Stomach (tissue), 9 donors: ENCODE results near the gene VEPH1. TPM values are rescaled to one million over a fixed set of nuclear protein-coding genes. Genes with fewer than 3 reads are reported as not detected.
A peak's percentile ranks its signal among the peaks of the same experiment; 100 is the strongest.

ENCODE experiments used
- DNase-seq, 2 donors: peaks; one replicate each; pipeline versions ENCODE4 v3.0.0 to v3.0.0-alpha.2; 2013 to 2019
- H3K27ac ChIP-seq, 5 donors: fragments of 200-600 bp in 4 of 5; sonication (generic) in 4 of 5; one replicate each; pipeline ENCODE4 v1.5.1; 2013 to 2019; ENCODE audit warnings: mild to moderate bottlenecking in 1 of 5, moderate library complexity in 1 of 5
- H3K27me3 ChIP-seq, 3 donors: fragments of 200-600 bp; sonication (generic); one replicate each; pipeline ENCODE4 v1.5.1; 2017 to 2019; ENCODE audit warnings: mixed run types in 1 of 3
- H3K36me3 ChIP-seq, 4 donors: fragments of 200-600 bp; sonication (generic); 1 replicate in 3 of 4; 2 replicates in 1 of 4; pipeline ENCODE4 v1.5.1; 2016 to 2019
- H3K4me1 ChIP-seq, 4 donors: fragments of 200-600 bp; sonication (generic); one replicate each; pipeline ENCODE4 v1.5.1; 2016 to 2019
- H3K4me3 ChIP-seq, 4 donors: fragments of 200-600 bp; sonication (generic) in 3 of 4; one replicate each; pipeline ENCODE4 v1.5.1; 2016 to 2019; ENCODE audit warnings: mild to moderate bottlenecking in 1 of 4
- H3K9me3 ChIP-seq, 4 donors: fragments of 200-600 bp; sonication (generic); one replicate each; pipeline ENCODE4 v1.5.1; 2016 to 2019
- EP300 ChIP-seq: sonication (generic); formaldehyde crosslinking; IDR thresholded peaks from one replicate; pipeline ENCODE4 v1.6.1; 2017; ENCODE audit warnings: antibody characterized with exemption
- POLR2A ChIP-seq, 4 donors: fragments of 450-650 bp; IDR thresholded peaks; one replicate each; pipeline ENCODE4 v1.6.1; 2016; ENCODE audit warnings: antibody characterized with exemption in 4 of 4, control low read depth in 2 of 4, mild to moderate bottlenecking in 1 of 4, moderate library complexity in 1 of 4
- POLR2AphosphoS5 ChIP-seq, 3 donors: sonication (generic); formaldehyde crosslinking; IDR thresholded peaks; one replicate each; pipeline ENCODE4 v1.6.1; 2016; ENCODE audit warnings: antibody characterized with exemption in 3 of 3
- WGBS, 5 donors: extraction: QIAGEN DNeasy Blood & Tissue Kit in 3 of 5; methylation state at CpG; one replicate each; pipeline versions ENCODE4 v1.1.5 to v1.1.7; 2013 to 2018; 5-methylcytosine and 5-hydroxymethylcytosine counted together
- intact Hi-C: fragments of 100-400 bp; cut with DNase I; formaldehyde crosslinking; loops from one replicate; pipeline ENCODE4 v1.15.1; 2023; ENCODE audit warnings: low total_unique reads
- polyA plus RNA-seq, 3 donors: library from polyadenylated mRNA; stranded (reverse); fragments of 200-250 nt; gene quantifications; one replicate each; pipeline ENCODE4 v1.2.3, GENCODE V29; 2013
- total RNA-seq, 5 donors: library from RNA; depleted of rRNA; stranded (reverse); fragments of >200 nt; gene quantifications; one replicate each; pipeline versions ENCODE4 v1.1.0 to v1.2.3, GENCODE V29; 2014 to 2016
- TF ChIP-seq, protein P1 (sequence below), 7 experiments: fragments of 450-650 bp in 4 of 7; fragments of 200-600 bp in 3 of 7; sonication (generic) in 3 of 7; IDR thresholded peaks; one replicate each; pipeline ENCODE4 v1.5.1; 2016 to 2019; ENCODE audit warnings: antibody characterized with exemption in 7 of 7, control low read depth in 2 of 7, mild to moderate bottlenecking in 1 of 7
- donor health status: healthy with polysubstance abuse.
- donor health status: Bipolar disorder and iron deficiency.
- donor health status: healthy.

VEPH1 gene
- total and polyA plus RNA-seq, 8 donors, result 0.58 to 9.4 (median 1.5) TPM; not detected in 1

DNA sequence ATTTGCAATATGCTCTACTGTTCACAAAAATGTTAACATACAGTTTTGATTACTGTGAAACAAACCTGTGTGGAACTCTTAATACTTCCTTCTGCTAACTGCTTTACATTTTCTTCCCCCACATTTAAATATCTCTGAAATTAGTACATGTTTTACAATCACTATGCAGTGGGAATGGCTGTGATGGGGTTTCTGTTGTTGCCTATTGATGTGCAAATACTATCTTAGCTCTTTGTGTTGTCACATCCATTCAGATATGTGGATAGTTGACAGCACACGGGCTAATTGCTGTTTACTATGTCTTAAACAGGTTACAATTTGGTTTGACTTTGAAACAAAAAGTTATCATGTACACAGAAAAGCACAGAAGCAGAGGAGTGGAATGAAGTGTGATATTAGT, 247.4 kb downstream of the VEPH1 start:
- TF ChIP-seq EP300 (no peak), POLR2A (IDR thresholded peaks at IDR 0.05) (no peak), POLR2AphosphoS5 (IDR thresholded peaks at IDR 0.05) (no peak)
- TF ChIP-seq, protein P1, sequence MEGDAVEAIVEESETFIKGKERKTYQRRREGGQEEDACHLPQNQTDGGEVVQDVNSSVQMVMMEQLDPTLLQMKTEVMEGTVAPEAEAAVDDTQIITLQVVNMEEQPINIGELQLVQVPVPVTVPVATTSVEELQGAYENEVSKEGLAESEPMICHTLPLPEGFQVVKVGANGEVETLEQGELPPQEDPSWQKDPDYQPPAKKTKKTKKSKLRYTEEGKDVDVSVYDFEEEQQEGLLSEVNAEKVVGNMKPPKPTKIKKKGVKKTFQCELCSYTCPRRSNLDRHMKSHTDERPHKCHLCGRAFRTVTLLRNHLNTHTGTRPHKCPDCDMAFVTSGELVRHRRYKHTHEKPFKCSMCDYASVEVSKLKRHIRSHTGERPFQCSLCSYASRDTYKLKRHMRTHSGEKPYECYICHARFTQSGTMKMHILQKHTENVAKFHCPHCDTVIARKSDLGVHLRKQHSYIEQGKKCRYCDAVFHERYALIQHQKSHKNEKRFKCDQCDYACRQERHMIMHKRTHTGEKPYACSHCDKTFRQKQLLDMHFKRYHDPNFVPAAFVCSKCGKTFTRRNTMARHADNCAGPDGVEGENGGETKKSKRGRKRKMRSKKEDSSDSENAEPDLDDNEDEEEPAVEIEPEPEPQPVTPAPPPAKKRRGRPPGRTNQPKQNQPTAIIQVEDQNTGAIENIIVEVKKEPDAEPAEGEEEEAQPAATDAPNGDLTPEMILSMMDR (IDR thresholded peaks at IDR 0.05), result no peak
- Histone ChIP-seq H3K36me3 (no peaks in the 10 kb centered on the region), H3K4me3 (no peak overlapping the region), H3K4me1 (no peaks in the 10 kb centered on the region), H3K9me3 (no peaks in the 10 kb centered on the region), H3K27me3 (no peaks in the 10 kb centered on the region), H3K27ac (no peak overlapping the region)
- 29 to 52% (median 31%) methylated on average over 1 of the region's 1 CpG for WGBS, 5 donors
- no peak for DNase-seq
- intact Hi-C loops, result no loop called here

DNA sequence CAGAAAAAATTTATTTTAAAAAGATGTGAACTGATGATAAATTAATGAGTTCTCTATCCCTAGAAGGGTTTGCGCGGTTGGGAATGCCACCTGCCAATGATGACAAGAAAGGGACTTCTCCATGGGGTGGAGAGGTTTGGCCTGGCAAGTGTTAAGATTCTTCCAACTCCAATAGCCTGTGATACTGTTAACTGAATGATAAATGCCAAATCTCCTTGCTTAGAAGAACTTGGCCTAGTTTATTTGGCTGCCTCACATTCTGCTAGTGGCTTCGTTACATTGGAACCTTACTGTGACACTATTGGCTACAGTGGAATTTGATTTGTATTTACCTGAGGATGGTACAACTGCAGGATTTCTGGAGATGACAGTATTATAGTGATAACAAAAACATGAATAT, 251.5 kb downstream of the VEPH1 start:
- TF ChIP-seq EP300 (no peak), POLR2AphosphoS5 (IDR thresholded peaks at IDR 0.05) (no peak), POLR2A (IDR thresholded peaks at IDR 0.05) (no peak)
- TF ChIP-seq, protein P1 (IDR thresholded peaks at IDR 0.05), result no peak
- no peaks in the 10 kb centered on the region for H3K27me3 ChIP-seq
- intact Hi-C loops, result no loop called here
- H3K4me1 ChIP-seq, result peaks cover 0 to 15% (median 11%) of the 10 kb centered on the region in 4 donors
- 82 to 97% (median 91%) methylated on average over 3 of the region's 3 CpGs for WGBS, 5 donors
- no peaks in the 10 kb centered on the region for H3K36me3 ChIP-seq
- H3K9me3 ChIP-seq, result no peaks in the 10 kb centered on the region
- H3K4me3 ChIP-seq, result no peak overlapping the region
- no peak overlapping the region for H3K27ac ChIP-seq
- no peak for DNase-seq

DNA sequence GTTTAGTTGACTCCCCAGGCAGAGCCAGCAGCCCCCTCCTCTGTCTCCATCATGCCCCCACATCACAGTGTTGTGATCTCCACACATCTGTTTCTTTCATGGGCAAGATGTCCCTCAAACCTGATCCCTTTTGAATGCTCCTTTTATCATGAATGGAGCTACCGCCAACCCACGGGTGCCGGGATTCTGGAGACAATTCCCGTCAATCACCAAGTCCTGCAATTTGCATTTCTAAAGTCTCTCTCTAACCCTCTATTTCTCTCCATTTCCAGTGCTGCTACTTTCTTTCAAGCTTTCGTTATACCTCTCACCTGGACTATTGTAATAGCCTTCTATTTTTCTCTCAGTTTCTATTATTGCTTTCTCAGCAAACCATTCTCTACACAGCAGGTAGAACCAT, 253.6 kb downstream of the VEPH1 start:
- WGBS, 5 donors, result 84 to 98% (median 94%) methylated on average over 5 of the region's 5 CpGs
- intact Hi-C loops, result no loop called here

DNA sequence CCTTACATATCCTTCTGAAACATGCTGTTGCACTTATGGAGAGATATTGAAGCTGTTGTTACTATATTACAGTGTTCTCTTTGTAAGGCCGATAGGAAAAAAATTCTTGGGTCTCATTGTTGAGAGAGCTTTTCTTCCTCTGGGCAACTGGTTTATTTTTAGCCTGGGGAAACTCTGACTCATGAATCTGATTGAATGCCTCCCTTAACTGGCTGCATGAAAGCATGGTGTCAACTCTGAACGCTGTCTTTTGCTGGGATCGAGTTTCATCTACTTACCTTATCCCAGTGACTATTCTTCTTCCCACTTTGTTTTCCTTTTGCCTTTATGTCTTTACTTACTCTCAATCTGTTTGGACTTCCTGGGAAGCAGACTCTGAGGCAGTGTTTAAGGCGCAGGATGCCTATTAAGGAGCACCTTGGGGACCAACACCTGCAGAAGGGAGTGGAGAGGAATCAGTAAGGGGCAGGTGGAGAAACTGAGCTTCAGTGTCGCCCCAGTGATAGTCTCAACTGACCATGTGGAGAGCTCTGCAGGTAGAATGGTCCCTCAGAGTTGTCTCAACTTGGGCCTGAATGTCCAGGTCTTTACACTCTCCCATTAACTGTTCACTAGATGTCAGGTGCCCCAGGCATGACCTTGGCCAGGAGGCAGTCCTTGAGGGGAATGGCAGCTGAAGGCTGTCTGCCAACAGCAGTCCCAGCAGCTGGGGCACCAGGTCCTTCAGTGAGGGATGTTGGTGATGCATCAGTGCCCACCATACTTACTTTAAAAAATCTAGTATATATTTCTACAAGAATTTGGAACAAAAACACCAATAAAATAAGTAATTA, 254.4 kb downstream of the VEPH1 start:
- peak in 1 of 2 donors; percentile 82 for DNase-seq
- intact Hi-C loops, result no loop called here
- Histone ChIP-seq H3K4me3 (no peak overlapping the region), H3K27ac (peak overlapping the region in 3 of 5 donors; percentile 19 to 31 (median 29)), H3K9me3 (no peaks in the 10 kb centered on the region), H3K36me3 (no peaks in the 10 kb centered on the region), H3K27me3 (no peaks in the 10 kb centered on the region), H3K4me1 (peaks cover 0 to 15% (median 11%) of the 10 kb centered on the region in 4 donors)
- WGBS, 5 donors, result 39 to 61% (median 47%) methylated on average over 5 of the region's 5 CpGs
- TF ChIP-seq, protein P1 (IDR thresholded peaks at IDR 0.05), result no peak
- TF ChIP-seq EP300 (no peak), POLR2A (IDR thresholded peaks at IDR 0.05) (no peak), POLR2AphosphoS5 (IDR thresholded peaks at IDR 0.05) (no peak)

More for the DNA sequence above, 253.6 kb downstream of the VEPH1 start:
- no peak for DNase-seq
- Histone ChIP-seq H3K27me3 (no peaks in the 10 kb centered on the region), H3K4me3 (no peak overlapping the region), H3K9me3 (no peaks in the 10 kb centered on the region), H3K27ac (no peak overlapping the region), H3K4me1 (peaks cover 0 to 15% (median 11%) of the 10 kb centered on the region in 4 donors), H3K36me3 (no peaks in the 10 kb centered on the region)
- TF ChIP-seq EP300 (no peak), POLR2AphosphoS5 (IDR thresholded peaks at IDR 0.05) (no peak)

DNA sequence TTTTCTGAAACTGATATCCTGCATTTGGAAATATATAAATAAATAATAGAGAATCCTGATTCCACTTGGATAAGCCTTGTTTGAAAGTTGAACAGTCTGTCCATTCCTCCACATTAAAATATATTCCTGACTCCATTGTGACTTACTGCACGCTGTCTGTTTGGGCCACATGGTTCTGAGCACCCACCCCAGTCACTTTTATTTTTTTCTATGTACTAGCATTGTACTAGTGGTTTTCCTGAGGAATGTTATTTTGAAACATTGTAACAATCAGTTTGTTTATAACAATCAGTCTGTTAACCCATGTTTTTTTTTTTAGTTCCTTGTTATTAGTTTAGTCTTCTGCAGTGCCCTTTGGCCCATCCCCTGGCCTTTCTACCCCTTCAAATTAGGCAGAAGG, 255.8 kb downstream of the VEPH1 start:
- Histone ChIP-seq H3K4me3 (no peak overlapping the region), H3K27me3 (no peaks in the 10 kb centered on the region), H3K4me1 (peaks cover 0 to 15% (median 11%) of the 10 kb centered on the region in 4 donors), H3K36me3 (no peaks in the 10 kb centered on the region), H3K27ac (peak overlapping the region in 1 of 5 donors; percentile 29), H3K9me3 (no peaks in the 10 kb centered on the region)
- WGBS, 5 donors, result 67 to 86% (median 78%) methylated on average over 1 of the region's 1 CpG
- intact Hi-C loops, result no loop called here
- DNase-seq, result no peak
- TF ChIP-seq POLR2A (IDR thresholded peaks at IDR 0.05) (no peak), EP300 (no peak), POLR2AphosphoS5 (IDR thresholded peaks at IDR 0.05) (no peak)
- TF ChIP-seq, protein P1 (IDR thresholded peaks at IDR 0.05), result no peak
